ENCODE data around the gene SMARCA4.
"Not testable (repeated sequence)": the region's sequence is repeated elsewhere in the genome, so short reads cannot be mapped to it uniquely, and the experiment has no call there.

SMARCA4 gene

GRCh38 chr19:10936661-10937084, 24.2 kb upstream of the SMARCA4 start:
- TF ChIP-seq TAF1 (IDR thresholded peaks at IDR 0.05; ENCODE audit: borderline replicate concordance, low read depth, low read length) (no peak), POLR2AphosphoS5 (IDR thresholded peaks at IDR 0.05; ENCODE audit: low read depth, low read length) (no peak), POLR2A (IDR thresholded peaks at IDR 0.05; ENCODE audit: low read depth, low read length) (no peak)
- DNase-seq (ENCODE audit: insufficient read length) = no peak
- no peak for FAIRE-seq

- not testable (repeated sequence) for FAIRE-seq
These were observed 19.2 kb upstream of the SMARCA4 start for GRCh38 chr19:10941649-10942048.

GRCh38 chr19:10943412-10943811, 17.4 kb upstream of the SMARCA4 start:
- not testable (repeated sequence) for DNase-seq (ENCODE audit: insufficient read length); FAIRE-seq

More at GRCh38 chr19:10941649-10942048, 19.2 kb upstream of the SMARCA4 start:
- DNase-seq (ENCODE audit: insufficient read length) = not testable (repeated sequence)

GRCh38 chr19:10945264-10945663, 15.6 kb upstream of the SMARCA4 start:
- DNase-seq (ENCODE audit: insufficient read length) = no peak
- TF ChIP-seq POLR2A (IDR thresholded peaks at IDR 0.05; ENCODE audit: low read depth, low read length) = no peak
- TF ChIP-seq TAF1 (IDR thresholded peaks at IDR 0.05; ENCODE audit: borderline replicate concordance, low read depth, low read length) = no peak
- TF ChIP-seq POLR2AphosphoS5 (IDR thresholded peaks at IDR 0.05; ENCODE audit: low read depth, low read length) = no peak
- no peak for FAIRE-seq

- FAIRE-seq = no peak
These were observed 13.7 kb upstream of the SMARCA4 start for GRCh38 chr19:10946958-10947657.

GRCh38 chr19:10952809-10953208, 8.0 kb upstream of the SMARCA4 start:
- DNase-seq (ENCODE audit: insufficient read length) = no peak
- FAIRE-seq = no peak
- no peak for TF ChIP-seq POLR2A (IDR thresholded peaks at IDR 0.05; ENCODE audit: low read depth, low read length)

More at GRCh38 chr19:10946958-10947657, 13.7 kb upstream of the SMARCA4 start:
- TF ChIP-seq POLR2A (IDR thresholded peaks at IDR 0.05; ENCODE audit: low read depth, low read length) (no peak), POLR2AphosphoS5 (IDR thresholded peaks at IDR 0.05; ENCODE audit: low read depth, low read length) (no peak), TAF1 (IDR thresholded peaks at IDR 0.05; ENCODE audit: borderline replicate concordance, low read depth, low read length) (no peak)
- DNase-seq (ENCODE audit: insufficient read length) = no peak

GRCh38 chr19:10959277-10959968, 1.4 kb upstream of the SMARCA4 start:
- not testable (repeated sequence) for FAIRE-seq; DNase-seq (ENCODE audit: insufficient read length)

GRCh38 chr19:10961073-10961860, 437 bp downstream of the SMARCA4 start:
- TF ChIP-seq POLR2A (IDR thresholded peaks at IDR 0.05; ENCODE audit: low read depth, low read length) (no peak; the same call in 1 of the 2 replicates), POLR2AphosphoS5 (IDR thresholded peaks at IDR 0.05; ENCODE audit: low read depth, low read length) (no peak), TAF1 (IDR thresholded peaks at IDR 0.05; ENCODE audit: borderline replicate concordance, low read depth, low read length) (no peak)
- FAIRE-seq (no peak), DNase-seq (ENCODE audit: insufficient read length) (no peak)

GRCh38 chr19:10962863-10963262, 2.0 kb downstream of the SMARCA4 start:
- DNase-seq (ENCODE audit: insufficient read length) (no peak), FAIRE-seq (no peak)
- TF ChIP-seq TAF1 (IDR thresholded peaks at IDR 0.05; ENCODE audit: borderline replicate concordance, low read depth, low read length) (no peak), POLR2AphosphoS5 (IDR thresholded peaks at IDR 0.05; ENCODE audit: low read depth, low read length) (no peak), POLR2A (IDR thresholded peaks at IDR 0.05; ENCODE audit: low read depth, low read length) (no peak)

GRCh38 chr19:10963865-10964264, 3.0 kb downstream of the SMARCA4 start:
- FAIRE-seq = no peak
- TF ChIP-seq TAF1 (IDR thresholded peaks at IDR 0.05; ENCODE audit: borderline replicate concordance, low read depth, low read length) (no peak), POLR2AphosphoS5 (IDR thresholded peaks at IDR 0.05; ENCODE audit: low read depth, low read length) (no peak), POLR2A (IDR thresholded peaks at IDR 0.05; ENCODE audit: low read depth, low read length) (no peak)
- no peak for DNase-seq (ENCODE audit: insufficient read length)

GRCh38 chr19:10964903-10965302, 4.1 kb downstream of the SMARCA4 start:
- TF ChIP-seq POLR2A (IDR thresholded peaks at IDR 0.05; ENCODE audit: low read depth, low read length) = no peak
- TF ChIP-seq POLR2AphosphoS5 (IDR thresholded peaks at IDR 0.05; ENCODE audit: low read depth, low read length) = no peak
- TF ChIP-seq TAF1 (IDR thresholded peaks at IDR 0.05; ENCODE audit: borderline replicate concordance, low read depth, low read length) = no peak
- no peak for DNase-seq (ENCODE audit: insufficient read length)
- no peak for FAIRE-seq

- FAIRE-seq (no peak), DNase-seq (ENCODE audit: insufficient read length) (no peak)
- TF ChIP-seq POLR2A (IDR thresholded peaks at IDR 0.05; ENCODE audit: low read depth, low read length) (no peak), POLR2AphosphoS5 (IDR thresholded peaks at IDR 0.05; ENCODE audit: low read depth, low read length) (no peak), TAF1 (IDR thresholded peaks at IDR 0.05; ENCODE audit: borderline replicate concordance, low read depth, low read length) (no peak)
These were observed 4.6 kb downstream of the SMARCA4 start for GRCh38 chr19:10965398-10965797.
